Keratinocyte (primary cell): ENCODE data around the gene SLC6A17. TPM values are rescaled to one million over a fixed set of nuclear protein-coding genes. Genes with fewer than 3 reads are reported as not detected.

Experiments
- DNase-seq: peaks from one replicate; pipeline ENCODE4 v3.0.0-alpha.2; 2011; ENCODE audit warnings: low read depth, missing footprints, low spot score
- FAIRE-seq: peaks from 2 replicates; lab custom pipeline; 2011; peaks lifted over from hg19 to GRCh38; lab: Jason Lieb, UNC
- H2AFZ ChIP-seq: 2 replicates; pipeline ENCODE4 v1.6.0; 2012; ENCODE audit warnings: low read length, control low read depth, inconsistent platforms; ENCODE audit not compliant: control insufficient read depth
- H3K27ac ChIP-seq: 2 replicates; pipeline ENCODE4 v1.5.1; 2011; ENCODE audit warnings: low read length; ENCODE audit not compliant: control insufficient read depth, insufficient read depth
- H3K27me3 ChIP-seq: 3 replicates; pipeline ENCODE4 v1.6.0; 2011; ENCODE audit warnings: low read length; ENCODE audit not compliant: control insufficient read depth, insufficient read depth; ENCODE audit errors: extremely low read depth
- H3K36me3 ChIP-seq, 2 experiments: 2 replicates in 1 of 2; 3 replicates in 1 of 2; pipeline ENCODE4 v1.5.1; 2011; ENCODE audit warnings: low read length in 2 of 2, mild to moderate bottlenecking in 1 of 2; ENCODE audit not compliant: control insufficient read depth in 2 of 2, insufficient read depth in 2 of 2; ENCODE audit errors: extremely low read depth in 1 of 2
- H3K4me1 ChIP-seq: 3 replicates; pipeline ENCODE4 v1.5.1; 2011; ENCODE audit warnings: low read length; ENCODE audit not compliant: control insufficient read depth, insufficient read depth; ENCODE audit errors: extremely low read depth
- H3K4me2 ChIP-seq: 3 replicates; pipeline ENCODE4 v1.6.0; 2011; ENCODE audit warnings: low read depth, low read length; ENCODE audit not compliant: control insufficient read depth, insufficient read depth; ENCODE audit errors: extremely low read depth
- H3K4me3 ChIP-seq, 3 experiments: fragments of 200-600 bp in 1 of 3; sonication (generic) in 1 of 3; 2 replicates in 2 of 3; 3 replicates in 1 of 3; pipeline ENCODE4 v1.5.1; 2011 to 2016; ENCODE audit warnings: low read length in 3 of 3, mild to moderate bottlenecking in 3 of 3, control low read depth in 2 of 3, inconsistent platforms in 1 of 3, low read depth in 1 of 3, mixed read lengths in 1 of 3, mixed run types in 1 of 3, moderate library complexity in 1 of 3; ENCODE audit not compliant: control insufficient read depth in 2 of 3, insufficient read depth in 2 of 3; ENCODE audit errors: extremely low read depth in 1 of 3
- H3K79me2 ChIP-seq: 2 replicates; pipeline ENCODE4 v1.6.0; 2012; ENCODE audit warnings: low read length; ENCODE audit not compliant: control insufficient read depth, insufficient read depth
- H3K9ac ChIP-seq: 3 replicates; pipeline ENCODE4 v1.6.0; 2011; ENCODE audit warnings: low read length; ENCODE audit not compliant: control insufficient read depth, insufficient read depth; ENCODE audit errors: extremely low read depth
- H3K9me1 ChIP-seq: 3 replicates; pipeline ENCODE4 v1.6.0; 2011; ENCODE audit warnings: low read length; ENCODE audit not compliant: control insufficient read depth, insufficient read depth; ENCODE audit errors: extremely low read depth
- H3K9me3 ChIP-seq: 2 replicates; pipeline ENCODE4 v1.5.1; 2012; ENCODE audit warnings: low read depth, low read length; ENCODE audit not compliant: control insufficient read depth
- H4K20me1 ChIP-seq: 3 replicates; pipeline ENCODE4 v1.6.0; 2011; ENCODE audit warnings: low read length; ENCODE audit not compliant: control insufficient read depth, insufficient read depth; ENCODE audit errors: extremely low read depth
- CTCF ChIP-seq, 3 experiments: IDR thresholded peaks in 1 of 3; conservative IDR thresholded peaks in 1 of 3; optimal IDR thresholded peaks in 1 of 3; 2 replicates in 2 of 3; 3 replicates in 1 of 3; pipeline versions ENCODE3 to v1.5.1; 2011; ENCODE audit warnings: low read length in 3 of 3, mild to moderate bottlenecking in 3 of 3, moderate library complexity in 2 of 3, control low read depth in 1 of 3, inconsistent platforms in 1 of 3; ENCODE audit not compliant: insufficient read depth in 2 of 3; ENCODE audit errors: extremely low read depth in 1 of 3
- EZH2 ChIP-seq: IDR thresholded peaks from one replicate; pipeline ENCODE4 v1.6.1; 2012; ENCODE audit warnings: inconsistent platforms, mild to moderate bottlenecking, low read length, moderate library complexity
- dilution Hi-C: fragments of 300-500 bp; cut with MboI; formaldehyde crosslinking; loops from one replicate; pipeline ENCODE4 v1.7.0; 2020; ENCODE audit warnings: low sequenced_read_pairs; ENCODE audit not compliant: extremely low pct_ligation_motif_present
- polyA plus RNA-seq, 5 experiments: library from polyadenylated mRNA; depleted of rRNA in 3 of 5; stranded (reverse) in 3 of 5; stranded (forward) in 1 of 5; unstranded in 1 of 5; fragments of >200 nt; gene quantifications; 1 replicate in 1 of 5; 2 replicates in 3 of 5; 3 replicates in 1 of 5; pipeline versions ENCODE4 v1.2.1 to v1.2.3, GENCODE V29; 2011 to 2012; ENCODE audit warnings: missing spikeins in 2 of 5, low read depth in 1 of 5, low replicate concordance in 1 of 5

The SLC6A17 gene
- polyA plus RNA-seq, 1 donor (not counting 4 experiments of a cell fraction or from before 2014, with no cell fraction given) = 0.25 TPM

DNA sequence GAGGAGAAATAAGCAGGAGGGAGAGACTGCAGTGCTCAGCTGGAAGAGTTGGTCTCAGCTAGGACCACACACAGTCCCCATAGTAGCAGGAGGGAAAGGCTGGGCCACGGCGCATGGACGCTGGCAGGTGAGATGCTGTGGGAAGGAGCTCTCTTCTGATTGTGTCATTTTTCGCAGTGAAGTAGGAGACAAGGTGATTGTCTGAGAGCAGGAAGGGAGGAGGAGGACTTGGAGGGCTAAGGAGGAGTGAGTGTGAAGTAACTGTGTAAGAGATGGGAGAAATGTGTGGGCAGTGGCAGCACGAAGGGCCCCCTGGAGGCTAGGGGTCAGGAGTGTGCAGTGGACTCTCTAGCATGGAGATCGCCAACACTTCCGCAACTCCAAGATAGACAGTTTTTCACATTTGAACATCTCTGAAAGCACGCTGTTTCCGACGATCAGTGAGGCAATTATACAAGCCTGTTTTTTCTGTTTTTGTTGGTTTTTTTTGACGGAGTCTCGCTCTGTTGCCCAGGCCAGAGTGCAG is 33.4 kb downstream of the SLC6A17 start:
- FAIRE-seq (no peak), DNase-seq (no peak)
- Histone ChIP-seq H3K36me3 (no peaks in the 10 kb centered on the region), H2AFZ (no peak overlapping the region), H3K27me3 (peaks cover 14% of the 10 kb centered on the region), H3K4me2 (no peak overlapping the region), H3K9ac (no peak overlapping the region), H3K4me3 (no peak overlapping the region), H3K79me2 (no peaks in the 10 kb centered on the region), H3K9me3 (no peaks in the 10 kb centered on the region), H4K20me1 (no peaks in the 10 kb centered on the region), H3K27ac (no peak overlapping the region), H3K4me1 (peaks cover 8% of the 10 kb centered on the region), H3K9me1 (no peaks in the 10 kb centered on the region)
- dilution Hi-C loops = no loop called here
- TF ChIP-seq EZH2 = no peak
- no peak for TF ChIP-seq CTCF (optimal IDR thresholded peaks at IDR 0.05 in 1 of 3, IDR thresholded peaks at IDR 0.05 in 1 of 3, conservative IDR thresholded peaks at IDR 0.05 in 1 of 3; ENCODE audit: extremely low read depth in 1 of 3, insufficient read depth in 2 of 3, low read length in 3 of 3)

DNA sequence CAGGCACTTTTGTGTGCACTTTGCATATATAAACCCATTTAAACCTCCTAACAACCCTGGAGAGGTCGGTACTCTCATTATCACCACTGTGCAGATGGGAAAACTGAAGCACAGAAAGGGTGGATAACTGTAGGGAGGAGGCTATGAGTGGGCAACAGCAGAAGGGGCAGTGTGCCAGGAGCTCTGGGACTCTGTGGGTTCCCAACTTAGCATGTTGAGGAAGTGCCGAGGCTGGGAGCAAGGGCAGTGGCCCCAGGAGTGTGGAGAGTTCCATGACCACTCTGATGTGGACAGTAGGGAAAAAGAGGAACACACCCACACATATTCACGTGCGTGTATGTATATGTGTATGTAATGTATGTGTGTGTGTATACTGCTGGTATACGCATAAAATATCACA is 34.2 kb downstream of the SLC6A17 start:
- dilution Hi-C loops = no loop called here
- FAIRE-seq = no peak
- H3K9ac ChIP-seq = no peak overlapping the region
- H3K27ac ChIP-seq = no peak overlapping the region
- H3K4me3 ChIP-seq = no peak overlapping the region
- H2AFZ ChIP-seq = no peak overlapping the region
- H3K4me1 ChIP-seq = peaks cover 11% of the 10 kb centered on the region
- H3K9me1 ChIP-seq = no peaks in the 10 kb centered on the region
- no peaks in the 10 kb centered on the region for H4K20me1 ChIP-seq
- TF ChIP-seq EZH2 (no peak), CTCF (optimal IDR thresholded peaks at IDR 0.05 in 1 of 3, IDR thresholded peaks at IDR 0.05 in 1 of 3, conservative IDR thresholded peaks at IDR 0.05 in 1 of 3; ENCODE audit: extremely low read depth in 1 of 3, insufficient read depth in 2 of 3, low read length in 3 of 3) (no peak)
- H3K27me3 ChIP-seq = peaks cover 14% of the 10 kb centered on the region
- H3K79me2 ChIP-seq = no peaks in the 10 kb centered on the region
- H3K36me3 ChIP-seq = no peaks in the 10 kb centered on the region
- H3K9me3 ChIP-seq = no peaks in the 10 kb centered on the region
- H3K4me2 ChIP-seq = no peak overlapping the region
- DNase-seq = no peak
